ENCODE results near the gene MTTP.

MTTP gene

GRCh38 chr4:99593781-99594641 lies 19.4 kb downstream of the MTTP start:
- DNase-seq (ENCODE audit: low read depth), result no peak

GRCh38 chr4:99594818-99595217 lies 20.2 kb downstream of the MTTP start:
- no peak for DNase-seq (ENCODE audit: low read depth)

DNA sequence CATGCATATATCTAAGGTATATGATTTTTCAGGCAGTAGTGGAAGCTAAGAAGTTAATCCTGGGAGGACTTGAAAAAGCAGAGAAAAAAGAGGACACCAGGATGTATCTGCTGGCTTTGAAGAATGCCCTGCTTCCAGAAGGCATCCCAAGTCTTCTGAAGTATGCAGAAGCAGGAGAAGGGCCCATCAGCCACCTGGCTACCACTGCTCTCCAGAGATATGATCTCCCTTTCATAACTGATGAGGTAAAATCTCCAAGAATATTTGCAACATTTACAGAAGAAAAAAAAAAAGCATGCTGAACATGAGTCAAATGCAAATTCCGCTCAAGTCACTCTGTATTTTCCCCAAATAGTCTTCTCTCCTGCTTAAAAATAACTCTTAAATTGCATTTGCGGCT lies 32.1 kb downstream of the MTTP start:
- no peak for DNase-seq (ENCODE audit: low read depth)

GRCh38 chr4:99608417-99608816 lies 33.8 kb downstream of the MTTP start:
- DNase-seq (ENCODE audit: low read depth), result no peak

GRCh38 chr4:99610605-99611175 lies 36.1 kb downstream of the MTTP start:
- DNase-seq (ENCODE audit: low read depth), result no peak

- DNase-seq (ENCODE audit: low read depth), result no peak
These were observed 37.7 kb downstream of the MTTP start for GRCh38 chr4:99612281-99612680.

- DNase-seq (ENCODE audit: low read depth), result no peak
These were observed 38.1 kb downstream of the MTTP start for GRCh38 chr4:99612704-99613103.

GRCh38 chr4:99614491-99614890 lies 39.9 kb downstream of the MTTP start:
- no peak for DNase-seq (ENCODE audit: low read depth)

DNA sequence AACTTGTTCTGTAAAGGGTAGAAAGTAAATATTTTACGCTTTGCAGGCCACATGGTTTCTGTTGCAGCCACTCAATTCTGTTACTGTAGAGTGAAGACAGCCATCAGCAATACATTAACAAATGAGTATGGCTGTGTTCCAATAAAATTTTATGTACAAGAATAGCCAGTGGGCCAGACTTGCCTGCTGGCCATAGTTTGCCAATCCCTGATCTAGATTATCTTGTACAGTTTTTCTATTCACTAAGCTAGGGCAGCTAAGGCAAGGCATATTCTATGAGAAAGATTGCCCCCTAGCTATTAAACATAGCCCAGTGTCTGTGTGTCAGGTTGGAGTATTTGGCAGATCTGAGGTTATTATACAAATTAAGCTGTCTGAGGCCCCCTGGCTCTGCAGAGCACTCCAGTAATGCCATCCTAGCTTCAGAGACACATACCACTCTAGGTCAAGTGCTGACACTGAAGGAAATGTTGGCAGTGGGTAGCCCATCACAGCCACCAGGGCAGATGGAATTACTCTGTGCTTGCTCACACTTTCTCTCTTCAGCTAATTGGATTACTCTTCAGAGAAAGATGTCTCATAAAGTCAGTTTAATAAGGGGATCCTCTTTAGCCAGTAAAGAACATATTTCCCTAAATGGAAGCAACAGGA lies 40.7 kb downstream of the MTTP start:
- no peak for DNase-seq (ENCODE audit: low read depth)

DNA sequence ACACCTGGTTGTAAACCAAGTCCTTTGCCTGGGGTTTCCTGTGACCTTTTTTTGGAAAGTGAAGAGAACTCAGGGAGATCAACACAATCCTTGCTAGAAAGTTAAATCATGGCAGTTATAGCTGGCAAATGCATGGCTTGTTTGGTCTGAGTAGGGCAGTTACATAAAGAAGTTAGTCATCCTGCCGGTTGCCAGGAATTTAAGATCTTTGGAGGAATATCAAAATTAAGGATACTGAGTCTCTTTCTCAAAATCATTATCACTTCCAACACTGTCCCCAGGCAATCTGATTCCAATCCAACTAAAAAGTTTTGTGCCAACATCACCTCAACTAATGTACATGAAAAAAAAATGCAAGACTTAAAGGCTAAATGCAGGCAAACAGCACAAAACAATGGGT lies 42.8 kb downstream of the MTTP start:
- no peak for DNase-seq (ENCODE audit: low read depth)

- DNase-seq (ENCODE audit: low read depth), result no peak
These were observed 47.7 kb downstream of the MTTP start for GRCh38 chr4:99622341-99622740.

- no peak for DNase-seq (ENCODE audit: low read depth)
These were observed 49.6 kb downstream of the MTTP start for GRCh38 chr4:99624141-99624719.

GRCh38 chr4:99625369-99625768 lies 50.7 kb downstream of the MTTP start:
- DNase-seq (ENCODE audit: low read depth), result no peak

DNA sequence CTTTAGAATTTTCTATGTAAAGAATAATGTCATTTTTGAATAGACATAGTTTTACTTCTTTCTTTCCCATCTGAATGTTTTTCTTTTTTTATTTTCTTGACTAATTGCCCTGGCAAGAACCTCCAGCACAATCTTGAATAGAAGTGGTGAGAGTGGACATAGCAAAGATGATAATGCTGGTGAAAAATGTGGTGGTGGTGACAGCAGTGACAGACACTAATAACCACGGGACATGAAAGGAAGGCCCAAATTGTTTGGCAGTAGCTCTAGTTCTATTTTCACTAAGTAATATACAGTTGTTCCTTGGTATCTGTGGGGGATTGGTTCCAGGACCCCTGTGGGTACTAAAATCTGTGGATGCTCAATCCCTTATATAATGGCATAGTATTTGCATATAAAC lies 53.4 kb downstream of the MTTP start:
- no peak for DNase-seq (ENCODE audit: low read depth)

- no peak for DNase-seq (ENCODE audit: low read depth)
These were observed 55.4 kb downstream of the MTTP start for GRCh38 chr4:99629962-99630554.

GRCh38 chr4:99630857-99631360 lies 56.3 kb downstream of the MTTP start:
- DNase-seq (ENCODE audit: low read depth), result no peak

DNA sequence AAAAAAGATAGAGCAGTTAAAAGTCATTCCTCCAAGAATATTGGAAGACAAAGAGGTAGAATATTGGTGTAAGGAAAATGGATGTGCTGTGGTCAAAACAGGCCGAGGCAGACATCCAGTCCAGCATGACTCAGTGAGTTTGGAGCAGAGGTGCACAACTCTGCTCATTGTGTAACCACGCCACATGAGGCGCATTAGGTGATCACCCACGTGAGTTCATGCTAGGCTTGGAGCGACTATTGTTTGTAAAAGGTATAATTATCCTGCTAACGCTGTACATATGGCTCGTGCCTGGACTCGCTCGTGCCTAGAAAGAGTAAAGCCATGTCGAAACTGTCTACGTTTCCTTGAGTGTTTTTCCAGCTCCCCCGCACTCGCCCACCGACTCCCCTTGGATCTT lies 59.1 kb downstream of the MTTP start:
- no peak for DNase-seq (ENCODE audit: low read depth)

DNA sequence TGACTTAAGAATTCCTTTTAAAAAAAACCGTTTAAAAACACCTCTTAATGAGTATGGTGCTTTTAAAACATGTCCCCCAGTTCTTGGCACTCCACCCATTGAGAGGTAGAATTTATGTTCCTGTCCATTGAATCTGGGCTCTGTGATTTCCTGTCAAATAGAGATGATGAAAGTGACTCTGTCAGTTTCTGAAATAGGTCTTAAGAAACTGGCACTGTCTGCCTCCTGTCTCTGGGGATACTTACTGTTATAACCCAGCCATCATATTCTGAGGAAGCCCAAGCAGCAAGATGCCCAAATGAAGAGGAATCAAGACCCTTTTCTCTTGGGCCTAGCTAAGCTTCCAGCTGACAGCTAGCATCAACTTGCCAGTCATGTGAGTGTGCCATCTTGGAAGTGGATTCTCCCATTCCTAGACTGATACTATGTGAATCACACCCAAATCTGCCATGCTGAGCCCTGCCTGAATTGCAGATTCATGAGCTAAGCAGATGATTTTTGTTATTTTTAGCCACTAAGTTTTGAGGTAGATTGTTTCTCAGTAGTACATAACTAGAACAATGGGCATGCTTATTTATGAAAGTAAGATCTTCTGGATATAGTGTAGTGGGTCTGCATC lies 60.2 kb downstream of the MTTP start:
- DNase-seq (ENCODE audit: low read depth), result no peak

- DNase-seq (ENCODE audit: low read depth), result no peak
These were observed 61.0 kb downstream of the MTTP start for GRCh38 chr4:99635601-99636000.

GRCh38 chr4:99636422-99636821 lies 61.8 kb downstream of the MTTP start:
- DNase-seq (ENCODE audit: low read depth), result no peak

- no peak for DNase-seq (ENCODE audit: low read depth)
These were observed 62.5 kb downstream of the MTTP start for GRCh38 chr4:99637174-99637573.

DNA sequence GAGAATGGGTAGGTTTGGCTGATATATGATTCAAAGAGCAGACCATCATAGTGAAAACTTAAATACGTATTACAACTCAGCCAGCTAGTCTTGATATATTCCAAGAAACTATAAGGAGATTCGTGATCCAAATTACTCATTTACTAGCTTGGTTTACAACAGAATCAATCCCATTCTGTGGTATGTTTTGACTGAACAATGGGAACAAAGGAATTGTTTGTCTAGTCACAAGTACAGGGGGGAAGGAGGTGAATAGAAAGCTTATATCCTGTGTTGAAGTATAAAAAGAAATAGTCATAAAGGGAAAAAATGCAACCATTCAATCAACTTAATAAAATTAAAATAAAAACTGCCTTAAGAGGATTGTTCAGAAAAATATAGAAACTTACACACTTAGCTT lies 66.1 kb downstream of the MTTP start:
- no peak for DNase-seq (ENCODE audit: low read depth)

Measured in HS-27A (cell line).